ENCODE measurements around the gene ACAT2.
A peak's percentile ranks its signal among the peaks of the same experiment; 100 is the strongest.
"Not testable (repeated sequence)": the region's sequence is repeated elsewhere in the genome, so short reads cannot be mapped to it uniquely, and the experiment has no call there.

The ACAT2 gene

GRCh38 chr6:159732550-159732949 lies 29.3 kb upstream of the ACAT2 start:
- not testable (repeated sequence) for DNase-seq

- not testable (repeated sequence) for DNase-seq
These were observed 28.4 kb upstream of the ACAT2 start for GRCh38 chr6:159733395-159733794.

- no peak for DNase-seq
These were observed 24.9 kb upstream of the ACAT2 start for GRCh38 chr6:159736908-159737307.

GRCh38 chr6:159739341-159739740 lies 22.5 kb upstream of the ACAT2 start:
- DNase-seq: no peak

GRCh38 chr6:159742165-159742564 lies 19.7 kb upstream of the ACAT2 start:
- no peak for DNase-seq

GRCh38 chr6:159745081-159745480 lies 16.8 kb upstream of the ACAT2 start:
- no peak for DNase-seq

- no peak for DNase-seq
These were observed 15.1 kb upstream of the ACAT2 start for GRCh38 chr6:159746759-159747158.

- not testable (repeated sequence) for DNase-seq
These were observed 13.7 kb upstream of the ACAT2 start for GRCh38 chr6:159748127-159748526.

- no peak for DNase-seq
These were observed 10.4 kb upstream of the ACAT2 start for GRCh38 chr6:159751448-159751847.

- DNase-seq: no peak
These were observed 8.6 kb upstream of the ACAT2 start for GRCh38 chr6:159753081-159753872.

GRCh38 chr6:159754401-159754800 lies 7.4 kb upstream of the ACAT2 start:
- no peak for DNase-seq

- DNase-seq: no peak
These were observed 6.6 kb upstream of the ACAT2 start for GRCh38 chr6:159754959-159755914.

GRCh38 chr6:159756508-159756907 lies 5.3 kb upstream of the ACAT2 start:
- DNase-seq: no peak

- DNase-seq: peak; percentile 78
These were observed 3.5 kb upstream of the ACAT2 start for GRCh38 chr6:159758031-159759001.

GRCh38 chr6:159759645-159760044 lies 2.2 kb upstream of the ACAT2 start:
- DNase-seq: no peak

GRCh38 chr6:159760602-159761057 lies 1.2 kb upstream of the ACAT2 start:
- DNase-seq: peak; percentile 82

GRCh38 chr6:159761129-159761872 lies 544 bp upstream of the ACAT2 start:
- DNase-seq: no peak

GRCh38 chr6:159762681-159763293 lies 942 bp downstream of the ACAT2 start:
- no peak for DNase-seq

- DNase-seq: no peak
These were observed 5.1 kb downstream of the ACAT2 start for GRCh38 chr6:159766906-159767305.

GRCh38 chr6:159769470-159769869 lies 7.6 kb downstream of the ACAT2 start:
- no peak for DNase-seq

GRCh38 chr6:159772196-159772595 lies 10.4 kb downstream of the ACAT2 start:
- no peak for DNase-seq
